ENCODE data around the gene TMIE. TPM values are rescaled to one million over a fixed set of nuclear protein-coding genes. Genes with fewer than 3 reads are reported as not detected.

TMIE gene
- total and polyA plus RNA-seq, 2 experiments from 2014 or later = 0.53 to 0.63 TPM

DNA sequence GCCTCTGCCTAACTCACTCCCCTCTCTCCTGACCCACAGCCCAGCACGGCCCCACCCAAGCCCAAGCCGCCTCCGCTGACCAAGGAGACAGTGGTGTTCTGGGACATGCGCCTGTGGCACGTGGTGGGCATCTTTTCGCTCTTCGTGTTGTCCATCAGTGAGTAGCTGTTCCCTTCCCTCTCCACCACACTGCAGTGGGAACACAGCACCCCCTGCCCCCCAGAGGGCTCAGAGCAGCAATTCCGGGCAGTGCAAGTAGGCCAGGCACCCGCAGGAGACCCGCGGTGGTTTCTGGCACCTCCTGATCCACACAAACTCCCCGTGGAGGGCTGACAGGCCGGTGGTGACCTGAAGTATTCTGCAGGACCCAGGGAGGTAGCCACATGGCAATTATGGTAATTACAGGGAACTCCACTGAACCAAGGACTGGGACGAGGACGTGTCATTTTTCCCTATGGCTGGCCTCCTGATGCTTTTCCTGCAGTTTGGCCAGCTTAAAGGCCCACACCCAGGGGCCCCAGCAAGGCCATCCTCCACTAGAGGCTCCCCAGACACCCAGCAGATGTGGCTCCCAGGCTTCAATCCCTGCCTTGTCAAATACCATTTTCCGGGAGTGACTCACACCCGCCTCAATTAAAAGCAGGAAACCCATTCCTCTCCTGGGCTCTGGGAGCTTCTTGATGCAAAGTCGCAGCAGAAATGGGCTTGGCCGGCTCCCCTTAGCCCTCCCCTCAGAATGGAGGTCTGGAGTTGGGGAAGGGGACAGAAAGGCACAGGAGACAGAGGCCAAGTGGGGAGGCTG, 4.8 kb downstream of the TMIE start:
- Histone ChIP-seq H3K9me3 (ENCODE audit: low read depth) (no peaks in the 10 kb centered on the region), H3K4me1 (ENCODE audit: low read depth) (no peaks in the 10 kb centered on the region), H3K4me3 (no peak overlapping the region), H3K27me3 (peaks cover 12% of the 10 kb centered on the region), H3K27ac (no peak overlapping the region), H3K36me3 (no peaks in the 10 kb centered on the region)
- TF ChIP-seq, protein P1, sequence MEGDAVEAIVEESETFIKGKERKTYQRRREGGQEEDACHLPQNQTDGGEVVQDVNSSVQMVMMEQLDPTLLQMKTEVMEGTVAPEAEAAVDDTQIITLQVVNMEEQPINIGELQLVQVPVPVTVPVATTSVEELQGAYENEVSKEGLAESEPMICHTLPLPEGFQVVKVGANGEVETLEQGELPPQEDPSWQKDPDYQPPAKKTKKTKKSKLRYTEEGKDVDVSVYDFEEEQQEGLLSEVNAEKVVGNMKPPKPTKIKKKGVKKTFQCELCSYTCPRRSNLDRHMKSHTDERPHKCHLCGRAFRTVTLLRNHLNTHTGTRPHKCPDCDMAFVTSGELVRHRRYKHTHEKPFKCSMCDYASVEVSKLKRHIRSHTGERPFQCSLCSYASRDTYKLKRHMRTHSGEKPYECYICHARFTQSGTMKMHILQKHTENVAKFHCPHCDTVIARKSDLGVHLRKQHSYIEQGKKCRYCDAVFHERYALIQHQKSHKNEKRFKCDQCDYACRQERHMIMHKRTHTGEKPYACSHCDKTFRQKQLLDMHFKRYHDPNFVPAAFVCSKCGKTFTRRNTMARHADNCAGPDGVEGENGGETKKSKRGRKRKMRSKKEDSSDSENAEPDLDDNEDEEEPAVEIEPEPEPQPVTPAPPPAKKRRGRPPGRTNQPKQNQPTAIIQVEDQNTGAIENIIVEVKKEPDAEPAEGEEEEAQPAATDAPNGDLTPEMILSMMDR (IDR thresholded peaks at IDR 0.05; ENCODE audit: low read depth, low read length) = peak; percentile 17
- DNase-seq (ENCODE audit: low read depth in 1 of 2, low spot score in 1 of 2) = peak in 1 of 2 donors; percentile 67

DNA sequence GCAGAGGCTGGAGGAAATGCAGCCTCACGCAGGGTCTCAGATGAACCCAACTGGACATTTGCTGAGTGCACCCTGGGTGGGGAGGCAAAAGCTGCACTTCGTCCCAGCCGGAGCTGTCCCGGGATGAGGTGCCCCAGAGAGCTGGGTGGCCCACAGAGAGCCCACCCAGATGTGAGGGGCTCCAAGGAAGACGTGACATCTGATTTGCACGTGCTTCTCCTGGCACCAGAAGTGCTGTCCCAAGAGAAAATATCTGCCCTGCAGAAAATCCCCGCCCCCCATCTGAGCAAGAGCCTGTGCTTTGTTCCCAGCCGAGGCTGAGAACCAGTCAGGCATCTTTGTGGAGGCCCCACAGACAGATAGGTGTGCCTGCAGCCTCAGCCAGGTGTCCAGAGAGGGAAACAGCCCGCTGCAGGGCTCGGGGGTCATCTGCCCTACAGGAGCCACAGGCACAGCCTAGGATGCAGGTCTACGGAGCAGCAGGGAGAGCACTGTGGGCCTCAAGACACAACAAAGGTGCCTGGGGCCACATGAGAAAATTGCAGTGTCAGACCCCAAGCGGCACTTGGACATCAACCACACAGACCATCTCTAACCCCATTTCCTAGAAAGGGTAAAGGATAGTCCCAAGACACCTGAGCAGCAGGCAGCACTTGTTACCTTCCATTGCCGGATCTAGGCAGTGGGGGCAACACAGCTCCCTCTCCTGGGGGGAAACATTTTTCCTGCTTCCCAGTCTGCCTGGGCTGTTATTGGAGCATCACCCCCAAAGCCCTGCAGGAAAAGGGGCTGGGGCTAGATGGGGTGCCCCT, 5.8 kb downstream of the TMIE start:
- Histone ChIP-seq H3K27me3 (peaks cover 2% of the 10 kb centered on the region), H3K36me3 (no peaks in the 10 kb centered on the region), H3K9me3 (ENCODE audit: low read depth) (no peaks in the 10 kb centered on the region), H3K4me3 (no peak overlapping the region), H3K27ac (no peak overlapping the region), H3K4me1 (ENCODE audit: low read depth) (peaks cover 9% of the 10 kb centered on the region)
- no peak for DNase-seq (ENCODE audit: low read depth in 1 of 2, low spot score in 1 of 2)
- TF ChIP-seq, protein P1 (IDR thresholded peaks at IDR 0.05; ENCODE audit: low read depth, low read length) = no peak

DNA sequence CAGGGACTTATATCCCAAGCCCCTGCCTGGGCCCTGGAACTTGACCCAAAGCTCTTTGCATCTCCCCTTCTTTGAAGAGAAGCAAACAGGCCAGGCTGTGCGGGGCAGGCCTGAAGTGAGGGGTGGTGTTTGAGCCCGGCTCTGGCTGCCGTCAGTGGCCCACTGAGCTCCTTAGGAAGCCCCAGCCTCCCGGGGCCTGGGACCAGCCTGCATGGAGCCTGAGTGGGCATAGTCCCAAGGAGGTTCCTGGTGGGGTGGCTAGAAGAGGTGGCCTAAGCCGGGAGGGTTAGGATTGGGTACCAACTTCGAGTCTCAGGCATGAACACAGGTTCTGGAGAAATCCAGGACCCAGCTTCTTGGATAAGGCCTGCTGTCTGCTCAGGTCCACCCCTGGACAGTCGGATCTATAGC, 6.4 kb downstream of the TMIE start:
- Histone ChIP-seq H3K9me3 (ENCODE audit: low read depth) (no peaks in the 10 kb centered on the region), H3K4me1 (ENCODE audit: low read depth) (peaks cover 9% of the 10 kb centered on the region), H3K27me3 (no peaks in the 10 kb centered on the region), H3K36me3 (no peaks in the 10 kb centered on the region), H3K4me3 (no peak overlapping the region), H3K27ac (no peak overlapping the region)
- TF ChIP-seq, protein P1 (IDR thresholded peaks at IDR 0.05; ENCODE audit: low read depth, low read length) = no peak
- DNase-seq (ENCODE audit: low read depth in 1 of 2, low spot score in 1 of 2) = no peak

DNA sequence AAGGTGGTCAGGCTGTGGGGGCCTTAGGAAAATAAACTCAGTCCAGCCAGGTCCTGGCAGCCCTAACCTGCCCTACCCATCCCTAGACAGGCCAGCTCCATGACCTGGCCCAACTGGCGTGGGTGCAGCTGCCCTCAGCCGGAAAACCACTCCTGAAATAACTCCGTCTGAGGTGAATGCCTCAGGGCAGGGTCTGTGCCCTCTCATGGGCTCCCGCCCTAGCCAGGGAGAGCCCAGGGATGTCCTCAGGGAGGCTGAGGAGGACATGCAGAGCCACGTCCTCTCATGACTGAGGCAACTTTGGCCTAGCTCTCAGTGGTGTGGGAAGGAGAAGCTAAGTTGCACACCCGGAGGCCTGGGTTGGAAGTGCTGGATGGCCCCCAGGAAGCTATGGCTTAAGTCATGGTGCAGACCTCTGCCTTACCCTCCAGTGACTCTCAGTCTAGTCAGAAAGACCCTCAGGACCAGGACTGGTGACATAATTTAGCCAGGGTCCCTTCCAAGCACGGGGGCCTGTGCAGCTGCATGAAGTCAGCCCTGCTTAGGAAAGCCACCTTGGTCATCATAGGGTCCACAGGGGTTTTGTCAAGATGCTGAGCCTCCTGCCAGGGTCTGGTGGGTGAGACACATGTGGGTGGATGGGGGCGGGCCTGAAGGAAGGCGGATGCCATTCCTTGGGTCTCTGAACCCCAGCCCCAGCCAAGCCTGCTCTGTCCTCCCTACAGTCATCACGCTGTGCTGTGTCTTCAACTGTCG, 7.4 kb downstream of the TMIE start:
- Histone ChIP-seq H3K27ac (no peak overlapping the region), H3K9me3 (ENCODE audit: low read depth) (no peaks in the 10 kb centered on the region), H3K27me3 (no peaks in the 10 kb centered on the region), H3K4me3 (no peak overlapping the region), H3K4me1 (ENCODE audit: low read depth) (peaks cover 9% of the 10 kb centered on the region), H3K36me3 (no peaks in the 10 kb centered on the region)
- TF ChIP-seq, protein P1 (IDR thresholded peaks at IDR 0.05; ENCODE audit: low read depth, low read length) = no peak
- no peak for DNase-seq (ENCODE audit: low read depth in 1 of 2, low spot score in 1 of 2)

DNA sequence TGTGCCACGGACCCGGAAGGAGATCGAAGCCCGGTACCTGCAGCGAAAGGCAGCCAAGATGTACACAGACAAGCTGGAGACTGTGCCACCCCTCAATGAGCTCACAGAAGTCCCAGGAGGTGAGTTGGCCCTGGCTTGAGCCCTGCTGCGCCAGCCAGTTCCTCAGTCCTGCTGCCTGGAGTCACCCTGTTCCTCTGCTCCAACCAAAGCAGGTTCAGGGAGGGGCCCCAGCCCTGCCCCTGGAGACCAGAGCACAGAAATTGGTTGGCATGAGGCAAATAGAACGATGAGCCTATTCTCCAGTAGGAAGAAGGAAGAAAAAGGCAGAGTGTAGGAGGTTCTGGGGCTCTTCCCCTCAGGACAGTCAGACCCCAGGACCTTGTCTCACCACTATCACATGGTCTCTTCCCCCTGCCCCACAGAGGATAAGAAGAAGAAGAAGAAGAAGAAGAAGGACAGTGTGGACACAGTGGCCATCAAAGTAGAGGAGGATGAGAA, 8.0 kb downstream of the TMIE start:
- DNase-seq (ENCODE audit: low read depth in 1 of 2, low spot score in 1 of 2) = no peak
- no peak overlapping the region for H3K4me3 ChIP-seq
- no peaks in the 10 kb centered on the region for H3K27me3 ChIP-seq
- H3K36me3 ChIP-seq = no peaks in the 10 kb centered on the region
- H3K4me1 ChIP-seq (ENCODE audit: low read depth) = peaks cover 9% of the 10 kb centered on the region
- TF ChIP-seq, protein P1 (IDR thresholded peaks at IDR 0.05; ENCODE audit: low read depth, low read length) = no peak
- H3K9me3 ChIP-seq (ENCODE audit: low read depth) = no peaks in the 10 kb centered on the region
- H3K27ac ChIP-seq = no peak overlapping the region
